ENCODE measurements around the gene TMEM86A.
"Not testable (repeated sequence)": the region's sequence is repeated elsewhere in the genome, so short reads cannot be mapped to it uniquely, and the experiment has no call there.

The TMEM86A gene

GRCh38 chr11:18677560-18677959 is 21.0 kb upstream of the TMEM86A start:
- H3K4me3 ChIP-seq (replicated peaks; ENCODE audit: insufficient read depth, low read length), result no peak overlapping the region
- H3K27ac ChIP-seq (replicated peaks), result no peak overlapping the region
- no peak for TF ChIP-seq POLR2AphosphoS5 (IDR thresholded peaks at IDR 0.05; ENCODE audit: low read depth)
- no peak for TF ChIP-seq GABPA (IDR thresholded peaks at IDR 0.05; ENCODE audit: low read depth)
- no peak for TF ChIP-seq CTCF (IDR thresholded peaks at IDR 0.05; ENCODE audit: insufficient read depth, low read length)
- no peak for TF ChIP-seq REST (IDR thresholded peaks at IDR 0.05; ENCODE audit: insufficient replicate concordance, low read depth)
- no peak for TF ChIP-seq SPI1 (IDR thresholded peaks at IDR 0.05; ENCODE audit: borderline replicate concordance, low read depth)
- no peak for DNase-seq (ENCODE audit: low read depth in 1 of 2, low spot score in 1 of 2)
- H3K27me3 ChIP-seq (ENCODE audit: insufficient read depth, poor library complexity, severe bottlenecking), result no peaks in the 10 kb centered on the region

GRCh38 chr11:18681949-18682348 is 16.6 kb upstream of the TMEM86A start:
- H3K27ac ChIP-seq (replicated peaks); DNase-seq (ENCODE audit: low read depth in 1 of 2, low spot score in 1 of 2); H3K27me3 ChIP-seq (ENCODE audit: insufficient read depth, poor library complexity, severe bottlenecking); H3K4me3 ChIP-seq (replicated peaks; ENCODE audit: insufficient read depth, low read length): not testable (repeated sequence)

GRCh38 chr11:18682466-18682865 is 16.1 kb upstream of the TMEM86A start:
- TF ChIP-seq GABPA (IDR thresholded peaks at IDR 0.05; ENCODE audit: low read depth) (no peak), SPI1 (IDR thresholded peaks at IDR 0.05; ENCODE audit: borderline replicate concordance, low read depth) (no peak), POLR2AphosphoS5 (IDR thresholded peaks at IDR 0.05; ENCODE audit: low read depth) (no peak), REST (IDR thresholded peaks at IDR 0.05; ENCODE audit: insufficient replicate concordance, low read depth) (no peak), CTCF (IDR thresholded peaks at IDR 0.05; ENCODE audit: insufficient read depth, low read length) (no peak)
- H3K27ac ChIP-seq (replicated peaks), result no peak overlapping the region
- DNase-seq (ENCODE audit: low read depth in 1 of 2, low spot score in 1 of 2), result no peak
- H3K4me3 ChIP-seq (replicated peaks; ENCODE audit: insufficient read depth, low read length), result no peak overlapping the region
- no peaks in the 10 kb centered on the region for H3K27me3 ChIP-seq (ENCODE audit: insufficient read depth, poor library complexity, severe bottlenecking)

GRCh38 chr11:18684267-18684666 is 14.3 kb upstream of the TMEM86A start:
- peaks cover 4% of the 10 kb centered on the region for H3K27me3 ChIP-seq (ENCODE audit: insufficient read depth, poor library complexity, severe bottlenecking)
- DNase-seq (ENCODE audit: low read depth in 1 of 2, low spot score in 1 of 2), result no peak
- no peak for TF ChIP-seq GABPA (IDR thresholded peaks at IDR 0.05; ENCODE audit: low read depth)
- no peak for TF ChIP-seq REST (IDR thresholded peaks at IDR 0.05; ENCODE audit: insufficient replicate concordance, low read depth)
- no peak for TF ChIP-seq CTCF (IDR thresholded peaks at IDR 0.05; ENCODE audit: insufficient read depth, low read length)
- no peak for TF ChIP-seq POLR2AphosphoS5 (IDR thresholded peaks at IDR 0.05; ENCODE audit: low read depth)
- no peak for TF ChIP-seq SPI1 (IDR thresholded peaks at IDR 0.05; ENCODE audit: borderline replicate concordance, low read depth)
- no peak overlapping the region for H3K4me3 ChIP-seq (replicated peaks; ENCODE audit: insufficient read depth, low read length)
- no peak overlapping the region for H3K27ac ChIP-seq (replicated peaks)

- not testable (repeated sequence) for H3K4me3 ChIP-seq (replicated peaks; ENCODE audit: insufficient read depth, low read length); H3K27ac ChIP-seq (replicated peaks); H3K27me3 ChIP-seq (ENCODE audit: insufficient read depth, poor library complexity, severe bottlenecking); DNase-seq (ENCODE audit: low read depth in 1 of 2, low spot score in 1 of 2)
Measured at GRCh38 chr11:18691467-18692140, 7.0 kb upstream of the TMEM86A start.
